T-cell (primary cell): ENCODE results near the gene GTPBP1. TPM values are rescaled to one million over a fixed set of nuclear protein-coding genes. Genes with fewer than 3 reads are reported as not detected.

ENCODE experiments used
- ATAC-seq, 4 experiments: fragments of 200-7000 bp in 3 of 4; fragments of 150-1000 bp in 1 of 4; cut with Tn5 transposase; replicated peaks in 1 of 4; 1 replicate in 3 of 4; 2 replicates in 1 of 4; pipeline ENCODE4 v1.10.0; 2021; ENCODE audit warnings: moderate library complexity in 3 of 4, mild to moderate bottlenecking in 2 of 4, moderate number of reproducible peaks in 1 of 4
- CTCF ChIA-PET, 2 donors: fragments of 300-600 bp; sonication (Branson Sonifier 250); formaldehyde crosslinking; loops; one replicate each; lab custom pipeline; 2022; ENCODE audit warnings: antibody characterized with exemption in 2 of 2; lab: Charles Lee
- POLR2A ChIA-PET, 2 donors: fragments of 300-600 bp; sonication (Branson Sonifier 250); formaldehyde crosslinking; loops; one replicate each; lab custom pipeline; 2022; ENCODE audit warnings: antibody characterized with exemption in 2 of 2; lab: Charles Lee
- DNase-seq, 35 experiments: peaks; one replicate each; pipeline versions ENCODE4 v3.0.0 to v3.0.0-alpha.2; 2013 to 2023
- H3K27ac ChIP-seq: one replicate; pipeline ENCODE4 v1.5.1; 2013; ENCODE audit warnings: low read length
- H3K27me3 ChIP-seq, 2 experiments: replicated peaks in 1 of 2; 1 replicate in 1 of 2; 2 replicates in 1 of 2; pipeline versions ENCODE4 v1.6.1 to v1.7.0; 2013; ENCODE audit warnings: low read length in 1 of 2, mixed read lengths in 1 of 2; ENCODE audit not compliant: control insufficient read depth in 2 of 2, insufficient read depth in 2 of 2; ENCODE audit errors: extremely low read depth in 1 of 2
- H3K36me3 ChIP-seq, 2 donors: 1 replicate in 1 of 2; 2 replicates in 1 of 2; pipeline versions ENCODE4 v1.6.1 to v1.7.0; 2013; ENCODE audit warnings: low read length in 1 of 2; ENCODE audit not compliant: control insufficient read depth in 2 of 2, insufficient read depth in 1 of 2; ENCODE audit errors: extremely low read depth in 1 of 2
- H3K4me1 ChIP-seq, 2 experiments: 1 replicate in 1 of 2; 2 replicates in 1 of 2; pipeline versions ENCODE4 v1.6.1 to v1.7.0; 2013; ENCODE audit warnings: low read length in 2 of 2, mixed read lengths in 1 of 2; ENCODE audit not compliant: insufficient read depth in 2 of 2, control insufficient read depth in 1 of 2; ENCODE audit errors: extremely low read depth in 1 of 2
- H3K4me3 ChIP-seq, 2 donors: 1 replicate in 1 of 2; 2 replicates in 1 of 2; pipeline versions ENCODE4 v1.5.1 to v1.7.0; 2013; ENCODE audit warnings: mild to moderate bottlenecking in 2 of 2, low read length in 1 of 2, moderate library complexity in 1 of 2; ENCODE audit not compliant: control insufficient read depth in 1 of 2; ENCODE audit errors: extremely low read depth in 1 of 2
- H3K9me3 ChIP-seq: 2 replicates; pipeline ENCODE4 v1.7.0; 2013
- H3K27ac Mint-ChIP-seq, 2 donors: one replicate each; pipeline ENCODE4 v1.8.0; 2020 to 2021; ENCODE audit warnings: mild to moderate bottlenecking in 2 of 2, mixed read lengths in 2 of 2
- H3K27me3 Mint-ChIP-seq, 2 donors: one replicate each; pipeline ENCODE4 v1.8.0; 2021 to 2022; ENCODE audit warnings: mixed read lengths in 2 of 2
- H3K36me3 Mint-ChIP-seq: one replicate; pipeline ENCODE4 v1.8.0; 2021; ENCODE audit warnings: mixed read lengths
- H3K4me1 Mint-ChIP-seq, 3 donors: one replicate each; pipeline ENCODE4 v1.8.0; 2020 to 2022; ENCODE audit warnings: mixed read lengths in 3 of 3, mild to moderate bottlenecking in 1 of 3
- H3K4me3 Mint-ChIP-seq, 3 donors: one replicate each; pipeline ENCODE4 v1.8.0; 2020 to 2022; ENCODE audit warnings: mild to moderate bottlenecking in 3 of 3, mixed read lengths in 3 of 3, moderate library complexity in 3 of 3
- H3K9me3 Mint-ChIP-seq, 3 donors: one replicate each; pipeline ENCODE4 v1.8.0; 2020 to 2022; ENCODE audit warnings: mixed read lengths in 3 of 3
- WGBS: methylation state at CpG from one replicate; pipeline ENCODE4 v1.1.5; 2013; ENCODE audit warnings: missing lambda C conversion rate; ENCODE audit not compliant: insufficient coverage; 5-methylcytosine and 5-hydroxymethylcytosine counted together
- total RNA-seq, 35 experiments: library from RNA in 6 of 35; stranded (reverse) in 6 of 35; fragments of 120-200 nt in 1 of 35; gene quantifications; one replicate each; pipeline versions ENCODE4 v1.2.1 to v1.2.4 and lab custom pipeline; 2013 to 2026

Gene GTPBP1
- total RNA-seq, 5 donors from 2014 or later (not counting 1 experiment from before 2014, with no cell fraction given): 79.1 to 229 (median 83.3) TPM

- H3K27ac ChIP-seq: no peak overlapping the region
- POLR2A ChIA-PET: interaction anchor here in 1 of 2 donors (0.7 kb wide), 1 partner anchor 9 kb away, joined by 4 read pairs; no protein-coding TSS in a partner anchor
- H3K36me3 ChIP-seq: peaks cover 47 to 80% of the 10 kb centered on the region in 2 donors
- 99% methylated on average over 8 of the region's 13 CpGs for WGBS
- peaks cover 53% of the 10 kb centered on the region for H3K36me3 Mint-ChIP-seq
- H3K27me3 ChIP-seq: no peaks in the 10 kb centered on the region
- no peaks in the 10 kb centered on the region for H3K9me3 Mint-ChIP-seq
- ATAC-seq (no peak), DNase-seq (no peak)
- peaks cover 31 to 42% (median 35%) of the 10 kb centered on the region in 3 donors for H3K4me1 Mint-ChIP-seq
- H3K27me3 Mint-ChIP-seq: peaks cover 0 to 1% of the 10 kb centered on the region in 2 donors
- H3K4me3 Mint-ChIP-seq: no peak overlapping the region
- no peaks in the 10 kb centered on the region for H3K9me3 ChIP-seq
- no peak overlapping the region for H3K4me3 ChIP-seq
- peak overlapping the region; percentile 57 to 82 for H3K27ac Mint-ChIP-seq
- peaks cover 0 to 56% of the 10 kb centered on the region in 2 experiments for H3K4me1 ChIP-seq
- CTCF ChIA-PET: interaction anchor here in 1 of 2 donors (0.7 to 1.3 kb wide), 2 partner anchors 25 to 26 kb away, joined by 3 to 4 read pairs; no protein-coding TSS in a partner anchor
These were observed 24.7 kb downstream of the GTPBP1 start for GRCh38 chr22:38730411-38730871.

- DNase-seq: no peak
- peaks cover 47% of the 10 kb centered on the region for H3K36me3 Mint-ChIP-seq
- peak overlapping the region; percentile 28 for H3K27ac ChIP-seq
These were observed 26.0 kb downstream of the GTPBP1 start for GRCh38 chr22:38731703-38732161.

GRCh38 chr22:38732251-38732815 is 26.6 kb downstream of the GTPBP1 start:
- WGBS: 88% methylated on average over 11 of the region's 13 CpGs
- peak overlapping the region in 1 of 3 donors; percentile 31 for H3K4me3 Mint-ChIP-seq

More at GRCh38 chr22:38731703-38732161, 26.0 kb downstream of the GTPBP1 start:
- ATAC-seq: peak in 3 of 4 experiments; percentile 2 to 8 (median 4)
- H3K9me3 Mint-ChIP-seq: no peaks in the 10 kb centered on the region
- Histone ChIP-seq H3K27me3 (no peaks in the 10 kb centered on the region), H3K4me3 (no peak overlapping the region), H3K36me3 (peaks cover 47 to 80% of the 10 kb centered on the region in 2 donors), H3K9me3 (no peaks in the 10 kb centered on the region), H3K4me1 (peaks cover 0 to 69% of the 10 kb centered on the region in 2 experiments)
- WGBS: 100% methylated on average over 3 of the region's 6 CpGs
- peak overlapping the region; percentile 82 to 89 for H3K27ac Mint-ChIP-seq
- peaks cover 36 to 53% (median 48%) of the 10 kb centered on the region in 3 donors for H3K4me1 Mint-ChIP-seq
- POLR2A ChIA-PET: interaction anchor here in 1 of 2 donors (0.7 kb wide), 1 partner anchor 17 kb away, joined by 3 read pairs; no protein-coding TSS in a partner anchor
- peak overlapping the region in 1 of 3 donors; percentile 31 for H3K4me3 Mint-ChIP-seq
- CTCF ChIA-PET: interaction anchor here in 1 of 2 donors (0.6 to 1.3 kb wide), 2 partner anchors 26 to 37 kb away, joined by 3 read pairs; no protein-coding TSS in a partner anchor
- peaks cover 0 to 1% of the 10 kb centered on the region in 2 donors for H3K27me3 Mint-ChIP-seq

GRCh38 chr22:38733329-38733723 is 27.6 kb downstream of the GTPBP1 start:
- Mint-ChIP-seq H3K4me3 (no peak overlapping the region), H3K27me3 (peaks cover 0 to 1% of the 10 kb centered on the region in 2 donors), H3K9me3 (no peaks in the 10 kb centered on the region), H3K27ac (peak overlapping the region; percentile 83 to 89), H3K4me1 (peaks cover 50 to 67% (median 63%) of the 10 kb centered on the region in 3 donors), H3K36me3 (peaks cover 49% of the 10 kb centered on the region)
- H3K4me1 ChIP-seq: peaks cover 0 to 85% of the 10 kb centered on the region in 2 experiments
- H3K4me3 ChIP-seq: no peak overlapping the region
- DNase-seq: peak in 26 of 35 experiments; percentile 25 to 70 (median 46)
- WGBS: 70% methylated on average over 2 of the region's 4 CpGs
- CTCF ChIA-PET: interaction anchor here (0.6 to 1.8 kb wide), 4 partner anchors 9 to 614 kb away, joined by 3 to 6 read pairs (median 3); no protein-coding TSS in a partner anchor
- peaks cover 44 to 80% of the 10 kb centered on the region in 2 donors for H3K36me3 ChIP-seq
- POLR2A ChIA-PET: interaction anchor here in 1 of 2 donors (0.6 kb wide), 1 partner anchor 14 kb away, joined by 3 read pairs; no protein-coding TSS in a partner anchor
- H3K9me3 ChIP-seq: no peaks in the 10 kb centered on the region
- ATAC-seq: peak; percentile 42 to 59 (median 50)
- no peak overlapping the region for H3K27ac ChIP-seq
- no peaks in the 10 kb centered on the region for H3K27me3 ChIP-seq

More at GRCh38 chr22:38732251-38732815, 26.6 kb downstream of the GTPBP1 start:
- Histone ChIP-seq H3K27me3 (no peaks in the 10 kb centered on the region), H3K36me3 (peaks cover 44 to 80% of the 10 kb centered on the region in 2 donors), H3K4me3 (no peak overlapping the region), H3K27ac (peak overlapping the region; percentile 28), H3K9me3 (no peaks in the 10 kb centered on the region), H3K4me1 (peaks cover 0 to 75% of the 10 kb centered on the region in 2 experiments)
- ATAC-seq (no peak), DNase-seq (no peak)
- ChIA-PET CTCF (interaction anchor here (0.7 to 1.3 kb wide), 3 partner anchors 8 to 34 kb away, joined by 3 to 7 read pairs (median 3); no protein-coding TSS in a partner anchor), POLR2A (no interaction called here)
- H3K4me1 Mint-ChIP-seq: peaks cover 41 to 59% (median 53%) of the 10 kb centered on the region in 3 donors
- peaks cover 47% of the 10 kb centered on the region for H3K36me3 Mint-ChIP-seq
- H3K9me3 Mint-ChIP-seq: no peaks in the 10 kb centered on the region
- peaks cover 0 to 1% of the 10 kb centered on the region in 2 donors for H3K27me3 Mint-ChIP-seq
- H3K27ac Mint-ChIP-seq: peak overlapping the region; percentile 83 to 89

GRCh38 chr22:38733724-38734381 is 28.1 kb downstream of the GTPBP1 start:
- CTCF ChIA-PET: interaction anchor here (0.6 to 1.8 kb wide), 7 partner anchors 9 to 613 kb away, joined by 3 to 6 read pairs (median 3); no protein-coding TSS in a partner anchor
- Mint-ChIP-seq H3K4me1 (peaks cover 51 to 67% (median 66%) of the 10 kb centered on the region in 3 donors), H3K27ac (peak overlapping the region; percentile 83 to 89), H3K27me3 (peaks cover 0 to 1% of the 10 kb centered on the region in 2 donors), H3K9me3 (no peaks in the 10 kb centered on the region), H3K4me3 (peak overlapping the region in 1 of 3 donors; percentile 5), H3K36me3 (peaks cover 46% of the 10 kb centered on the region)
- Histone ChIP-seq H3K4me3 (no peak overlapping the region), H3K27me3 (no peaks in the 10 kb centered on the region), H3K27ac (no peak overlapping the region), H3K36me3 (peaks cover 45 to 80% of the 10 kb centered on the region in 2 donors), H3K4me1 (peaks cover 0 to 86% of the 10 kb centered on the region in 2 experiments), H3K9me3 (no peaks in the 10 kb centered on the region)
- DNase-seq (no peak), ATAC-seq (peak; percentile 2 to 15 (median 15))
- 69% methylated on average over 6 of the region's 8 CpGs for WGBS
- POLR2A ChIA-PET: interaction anchor here in 1 of 2 donors (0.6 to 1.5 kb wide), 2 partner anchors 9 to 14 kb away, joined by 3 read pairs; no protein-coding TSS in a partner anchor
